Activated T-helper 17 cell treated with anti-CD3 and anti-CD28 coated beads, Interleukin-2, amount 50 U/mL, for 72 hours (primary cell): Measurements from ENCODE around the gene OBSCN. TPM values are rescaled to one million over a fixed set of nuclear protein-coding genes. Genes with fewer than 3 reads are reported as not detected.
"Not testable (repeated sequence)": the region's sequence is repeated elsewhere in the genome, so short reads cannot be mapped to it uniquely, and the experiment has no call there.

Experiments
- ATAC-seq: fragments of 150-1000 bp; cut with Tn5 transposase; replicated peaks from 2 replicates; pipeline ENCODE4 v1.10.0; 2021; ENCODE audit warnings: mild to moderate bottlenecking, moderate library complexity
- H3K27ac Mint-ChIP-seq: one replicate; pipeline ENCODE4 v1.8.0; 2022; ENCODE audit warnings: mixed read lengths
- H3K27me3 Mint-ChIP-seq: one replicate; pipeline ENCODE4 v1.8.0; 2022; ENCODE audit warnings: mixed read lengths
- H3K36me3 Mint-ChIP-seq: one replicate; pipeline ENCODE4 v1.8.0; 2022; ENCODE audit warnings: low read depth, mild to moderate bottlenecking, mixed read lengths
- H3K4me1 Mint-ChIP-seq: one replicate; pipeline ENCODE4 v1.8.0; 2022; ENCODE audit warnings: mixed read lengths
- H3K4me3 Mint-ChIP-seq: one replicate; pipeline ENCODE4 v1.8.0; 2022; ENCODE audit warnings: mild to moderate bottlenecking, mixed read lengths
- H3K9me3 Mint-ChIP-seq: one replicate; pipeline ENCODE4 v1.8.0; 2022; ENCODE audit warnings: mixed read lengths
- total RNA-seq, 2 donors: library from RNA; stranded (reverse); gene quantifications; one replicate each; pipeline ENCODE4 v1.2.3, GENCODE V29; 2022

OBSCN gene
- total RNA-seq, 2 donors from 2014 or later = 10.8 to 60.0 TPM

DNA sequence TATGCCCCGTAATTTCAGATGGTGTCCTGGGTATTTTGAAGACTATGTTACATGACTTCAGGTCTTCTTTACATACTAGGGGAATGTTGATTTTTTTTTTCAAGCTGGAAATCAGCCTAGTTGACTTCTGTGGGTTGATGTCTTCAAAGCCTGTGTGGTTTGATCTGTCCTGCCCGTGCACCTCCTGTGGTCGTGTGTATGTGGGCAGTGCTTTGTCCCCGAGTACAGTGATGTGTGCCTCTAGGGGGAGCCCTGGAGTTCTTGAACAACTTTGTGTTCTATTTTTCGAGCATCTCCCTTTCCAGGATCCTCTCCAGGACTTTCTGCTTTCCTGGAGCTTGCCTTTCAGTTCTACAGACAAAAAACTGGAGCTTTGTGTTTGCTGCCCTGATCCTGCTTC lies 28.9 kb downstream of the OBSCN start:
- Mint-ChIP-seq H3K27ac (no peak overlapping the region), H3K9me3 (peaks cover 22% of the 10 kb centered on the region), H3K4me3 (no peak overlapping the region), H3K27me3 (no peaks in the 10 kb centered on the region), H3K4me1 (peaks cover 13% of the 10 kb centered on the region), H3K36me3 (peaks cover 53% of the 10 kb centered on the region)
- peak; percentile 57 for ATAC-seq

DNA sequence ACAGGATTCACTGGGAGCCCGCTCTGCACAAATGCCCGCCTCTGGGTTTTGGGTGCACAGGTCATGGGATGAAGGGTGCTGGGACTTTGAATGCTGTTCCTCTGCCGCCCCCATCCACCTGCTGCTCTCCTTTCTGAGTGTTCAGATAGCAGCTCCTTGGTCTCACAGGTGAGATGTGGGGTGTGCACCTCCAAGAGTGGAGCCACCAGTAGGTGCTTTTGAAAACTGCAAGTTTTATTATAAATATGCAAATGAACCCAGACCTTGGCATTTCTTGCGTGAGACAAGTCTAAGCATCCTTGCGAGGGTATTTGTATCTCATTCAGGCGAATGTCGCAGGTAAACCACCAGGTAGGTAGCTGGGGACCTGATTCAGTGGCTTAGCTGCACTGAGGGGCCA lies 30.2 kb downstream of the OBSCN start:
- Mint-ChIP-seq H3K4me3 (no peak overlapping the region), H3K27me3 (no peaks in the 10 kb centered on the region), H3K9me3 (peaks cover 32% of the 10 kb centered on the region), H3K36me3 (peaks cover 53% of the 10 kb centered on the region), H3K27ac (no peak overlapping the region), H3K4me1 (peaks cover 13% of the 10 kb centered on the region)
- ATAC-seq = no peak

DNA sequence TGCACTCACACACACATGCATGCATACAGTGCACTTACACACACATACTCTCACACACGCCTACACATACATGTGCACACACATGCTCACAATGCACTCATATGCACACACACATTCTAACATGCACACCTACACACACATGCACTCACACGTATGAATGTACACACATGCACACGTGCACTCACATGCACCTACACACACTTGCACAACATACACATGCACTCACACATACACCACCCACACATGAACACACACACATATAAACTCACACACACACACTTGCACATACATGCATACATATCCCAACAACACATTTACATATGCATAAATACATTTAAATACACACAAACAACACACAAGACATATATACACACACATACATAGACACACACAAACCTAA lies 30.6 kb downstream of the OBSCN start:
- H3K4me3 Mint-ChIP-seq = no peak overlapping the region
- H3K9me3 Mint-ChIP-seq = peaks cover 32% of the 10 kb centered on the region
- no peaks in the 10 kb centered on the region for H3K27me3 Mint-ChIP-seq

DNA sequence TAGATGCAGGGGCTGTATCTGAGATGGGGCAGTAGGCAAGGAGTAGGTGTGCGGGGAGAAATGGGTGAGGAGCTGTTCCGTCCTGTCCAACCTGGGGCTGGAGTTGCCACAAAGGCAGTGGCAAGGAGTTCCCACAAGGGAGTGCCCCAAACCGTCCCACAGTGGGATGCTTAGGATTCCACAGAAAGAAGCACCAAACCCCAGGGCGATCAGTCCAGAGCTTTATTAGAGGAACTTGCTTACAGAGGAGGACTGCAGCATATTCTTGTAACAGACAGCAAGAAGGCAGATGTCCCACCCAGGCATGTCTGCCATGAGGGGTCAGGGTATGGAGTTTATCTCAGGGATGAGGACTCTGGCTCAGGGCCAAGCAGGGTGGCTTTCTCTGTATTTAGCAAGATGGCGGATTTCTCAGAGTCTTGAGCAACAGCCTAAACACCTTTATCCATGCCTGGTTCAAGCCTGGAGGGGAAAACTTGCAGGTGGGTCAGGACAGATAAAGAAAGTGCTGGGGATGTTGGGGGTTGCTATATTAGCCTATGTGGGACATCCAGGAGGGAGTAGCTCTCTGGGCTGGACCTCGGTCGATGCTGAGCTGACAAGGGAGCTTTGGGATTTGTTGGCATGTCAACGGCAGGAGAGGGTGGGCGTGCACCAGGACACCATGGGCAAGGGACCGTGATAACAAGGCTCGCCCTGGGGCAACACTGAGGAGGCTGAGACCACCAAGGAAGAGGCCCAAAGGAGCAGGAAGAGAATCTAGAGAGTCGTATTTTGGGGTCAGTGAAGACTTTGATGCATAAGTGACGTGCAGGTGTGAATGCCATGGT lies 32.8 kb downstream of the OBSCN start:
- Mint-ChIP-seq H3K27ac (no peak overlapping the region), H3K9me3 (peaks cover 41% of the 10 kb centered on the region), H3K4me1 (peaks cover 9% of the 10 kb centered on the region), H3K27me3 (no peaks in the 10 kb centered on the region), H3K4me3 (no peak overlapping the region), H3K36me3 (peaks cover 64% of the 10 kb centered on the region)
- no peak for ATAC-seq

More for the DNA sequence above, 30.6 kb downstream of the OBSCN start:
- H3K27ac Mint-ChIP-seq = no peak overlapping the region
- no peak for ATAC-seq
- H3K4me1 Mint-ChIP-seq = peaks cover 13% of the 10 kb centered on the region
- H3K36me3 Mint-ChIP-seq = peaks cover 53% of the 10 kb centered on the region

DNA sequence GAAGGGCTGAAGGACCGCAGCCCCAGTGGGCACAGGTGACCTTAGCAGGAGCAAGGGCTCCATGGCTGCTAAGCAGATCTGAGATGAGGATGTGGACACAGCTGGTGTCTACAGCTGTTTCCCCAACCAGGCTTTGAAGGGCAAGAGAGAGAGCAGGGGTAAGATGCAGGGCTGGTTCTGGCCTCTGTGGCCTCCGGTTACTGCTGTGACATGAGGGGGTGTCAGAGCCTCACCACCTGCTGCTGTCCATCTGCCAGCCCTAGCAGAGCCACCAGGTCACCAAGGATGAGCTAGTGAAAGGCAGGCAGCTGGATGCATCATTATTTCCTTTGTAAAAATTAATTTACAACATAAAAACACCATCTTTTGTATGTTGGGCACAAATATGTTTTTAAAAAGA lies 33.4 kb downstream of the OBSCN start:
- ATAC-seq = no peak
- Mint-ChIP-seq H3K9me3 (peaks cover 46% of the 10 kb centered on the region), H3K4me1 (peaks cover 10% of the 10 kb centered on the region), H3K27me3 (no peaks in the 10 kb centered on the region), H3K4me3 (no peak overlapping the region), H3K36me3 (peaks cover 65% of the 10 kb centered on the region), H3K27ac (no peak overlapping the region)

DNA sequence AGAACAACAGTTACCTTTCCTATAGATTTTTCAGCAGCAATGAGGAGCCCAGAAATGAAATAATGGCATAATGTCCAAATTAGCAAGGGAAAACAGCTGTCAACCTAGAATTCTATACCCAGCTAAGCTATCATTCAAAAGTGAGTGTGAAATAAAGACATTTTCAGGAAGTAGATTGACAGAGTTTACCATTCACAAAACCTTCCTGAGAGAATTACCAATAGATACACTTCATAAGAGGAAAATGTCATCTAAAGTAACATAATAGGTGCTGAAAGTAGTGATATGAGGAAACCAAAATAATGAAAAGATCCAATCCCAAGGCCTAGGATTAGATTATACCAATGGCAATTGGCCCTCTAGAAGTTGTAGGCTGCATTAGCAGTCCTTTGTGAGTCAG lies 34.6 kb downstream of the OBSCN start:
- Mint-ChIP-seq H3K9me3 (peaks cover 45% of the 10 kb centered on the region), H3K4me3 (no peak overlapping the region), H3K4me1 (peaks cover 5% of the 10 kb centered on the region), H3K27me3 (no peaks in the 10 kb centered on the region), H3K27ac (no peak overlapping the region), H3K36me3 (peaks cover 68% of the 10 kb centered on the region)
- ATAC-seq = no peak

DNA sequence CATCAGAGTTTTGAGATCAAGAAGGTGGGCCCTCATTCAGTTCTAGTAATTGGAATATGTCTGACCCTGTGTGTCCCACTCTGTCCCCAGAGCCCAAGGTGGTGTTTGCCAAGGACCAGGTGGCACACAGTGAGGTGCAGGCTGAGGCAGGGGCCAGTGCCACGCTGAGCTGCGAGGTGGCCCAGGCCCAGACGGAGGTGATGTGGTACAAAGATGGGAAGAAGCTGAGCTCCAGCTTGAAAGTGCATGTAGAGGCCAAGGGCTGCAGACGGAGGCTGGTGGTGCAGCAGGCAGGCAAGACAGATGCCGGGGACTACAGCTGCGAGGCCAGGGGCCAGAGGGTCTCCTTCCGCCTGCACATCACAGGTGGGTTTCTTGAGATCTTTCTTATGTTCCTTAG lies 35.2 kb downstream of the OBSCN start:
- Mint-ChIP-seq H3K9me3 (peaks cover 45% of the 10 kb centered on the region), H3K4me3 (no peak overlapping the region), H3K36me3 (peaks cover 70% of the 10 kb centered on the region), H3K27ac (no peak overlapping the region), H3K4me1 (peaks cover 5% of the 10 kb centered on the region), H3K27me3 (no peaks in the 10 kb centered on the region)
- ATAC-seq = no peak

DNA sequence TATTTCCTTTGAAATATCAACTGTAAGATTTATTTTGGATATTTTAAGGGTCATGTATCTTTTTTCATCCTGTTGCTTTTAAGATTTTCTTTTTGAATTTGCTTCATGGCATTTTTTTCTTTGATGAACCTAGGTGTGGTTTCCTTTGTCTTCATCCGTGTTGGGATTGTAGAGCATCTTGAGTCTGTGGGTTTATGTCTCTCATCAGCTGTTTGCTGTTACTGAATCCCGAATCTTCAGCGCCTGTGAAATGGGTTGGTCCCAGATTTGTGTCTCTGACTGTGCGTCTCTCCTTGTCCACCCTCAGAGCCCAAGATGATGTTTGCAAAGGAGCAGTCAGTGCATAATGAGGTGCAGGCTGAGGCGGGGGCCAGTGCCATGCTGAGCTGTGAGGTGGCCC lies 36.1 kb downstream of the OBSCN start:
- not testable (repeated sequence) for H3K27me3 Mint-ChIP-seq, H3K4me3 Mint-ChIP-seq, H3K27ac Mint-ChIP-seq, H3K4me1 Mint-ChIP-seq, ATAC-seq
- peaks cover 75% of the 10 kb centered on the region for H3K36me3 Mint-ChIP-seq
- H3K9me3 Mint-ChIP-seq = peaks cover 45% of the 10 kb centered on the region

DNA sequence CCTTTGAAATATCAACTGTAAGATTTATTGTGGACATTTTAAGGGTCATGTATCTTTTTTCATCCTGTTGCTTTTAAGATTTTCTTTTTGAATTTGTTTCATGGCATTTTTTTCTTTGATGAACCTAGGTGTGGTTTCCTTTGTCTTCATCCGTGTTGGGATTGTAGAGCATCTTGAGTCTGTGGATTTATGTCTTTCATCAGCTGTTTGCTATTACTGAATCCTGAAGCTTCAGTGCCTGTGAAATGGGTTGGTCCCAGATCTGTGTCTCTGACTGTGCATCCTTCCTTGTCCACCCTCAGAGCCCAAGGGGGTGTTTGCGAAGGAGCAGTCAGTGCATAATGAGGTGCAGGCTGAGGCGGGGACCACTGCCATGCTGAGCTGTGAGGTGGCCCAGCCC lies 37.3 kb downstream of the OBSCN start:
- H3K9me3 Mint-ChIP-seq = peaks cover 45% of the 10 kb centered on the region
- H3K27ac Mint-ChIP-seq = no peak overlapping the region
- H3K27me3 Mint-ChIP-seq = no peaks in the 10 kb centered on the region
- no peak overlapping the region for H3K4me3 Mint-ChIP-seq
- no peak for ATAC-seq
- H3K36me3 Mint-ChIP-seq = peaks cover 77% of the 10 kb centered on the region
- peaks cover 5% of the 10 kb centered on the region for H3K4me1 Mint-ChIP-seq

DNA sequence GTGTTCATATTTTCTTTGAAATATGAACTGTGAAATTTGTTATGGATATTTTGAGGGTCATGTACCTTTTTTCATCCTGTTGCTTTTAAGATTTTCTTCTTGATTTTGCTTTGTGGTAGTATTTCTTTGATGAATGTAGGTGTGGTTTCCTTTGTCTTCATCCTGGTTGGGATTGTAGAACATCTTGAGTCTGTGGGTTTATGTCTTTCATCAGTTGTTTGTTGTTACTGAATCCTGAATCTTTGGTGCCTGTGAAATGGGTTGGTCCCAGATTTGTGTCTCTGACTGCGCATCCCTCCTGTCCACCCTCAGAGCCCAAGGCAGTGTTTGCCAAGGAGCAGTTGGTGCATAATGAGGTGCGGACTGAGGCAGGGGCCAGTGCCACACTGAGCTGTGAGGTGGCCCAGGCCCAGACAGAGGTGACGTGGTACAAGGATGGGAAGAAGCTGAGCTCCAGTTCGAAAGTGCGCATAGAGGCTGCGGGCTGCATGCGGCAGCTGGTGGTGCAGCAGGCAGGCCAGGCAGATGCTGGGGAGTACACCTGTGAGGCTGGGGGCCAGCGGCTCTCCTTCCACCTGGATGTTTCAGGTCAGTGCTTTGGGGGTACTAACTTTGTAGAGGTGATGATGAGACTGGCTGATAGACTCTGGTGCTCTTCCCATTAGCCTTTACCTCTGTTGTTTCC lies 38.5 kb downstream of the OBSCN start:
- peaks cover 39% of the 10 kb centered on the region for H3K9me3 Mint-ChIP-seq
- H3K4me3 Mint-ChIP-seq = no peak overlapping the region
- H3K27me3 Mint-ChIP-seq = no peaks in the 10 kb centered on the region
- H3K36me3 Mint-ChIP-seq = peaks cover 69% of the 10 kb centered on the region
- no peak overlapping the region for H3K27ac Mint-ChIP-seq
- peaks cover 5% of the 10 kb centered on the region for H3K4me1 Mint-ChIP-seq
- no peak for ATAC-seq

DNA sequence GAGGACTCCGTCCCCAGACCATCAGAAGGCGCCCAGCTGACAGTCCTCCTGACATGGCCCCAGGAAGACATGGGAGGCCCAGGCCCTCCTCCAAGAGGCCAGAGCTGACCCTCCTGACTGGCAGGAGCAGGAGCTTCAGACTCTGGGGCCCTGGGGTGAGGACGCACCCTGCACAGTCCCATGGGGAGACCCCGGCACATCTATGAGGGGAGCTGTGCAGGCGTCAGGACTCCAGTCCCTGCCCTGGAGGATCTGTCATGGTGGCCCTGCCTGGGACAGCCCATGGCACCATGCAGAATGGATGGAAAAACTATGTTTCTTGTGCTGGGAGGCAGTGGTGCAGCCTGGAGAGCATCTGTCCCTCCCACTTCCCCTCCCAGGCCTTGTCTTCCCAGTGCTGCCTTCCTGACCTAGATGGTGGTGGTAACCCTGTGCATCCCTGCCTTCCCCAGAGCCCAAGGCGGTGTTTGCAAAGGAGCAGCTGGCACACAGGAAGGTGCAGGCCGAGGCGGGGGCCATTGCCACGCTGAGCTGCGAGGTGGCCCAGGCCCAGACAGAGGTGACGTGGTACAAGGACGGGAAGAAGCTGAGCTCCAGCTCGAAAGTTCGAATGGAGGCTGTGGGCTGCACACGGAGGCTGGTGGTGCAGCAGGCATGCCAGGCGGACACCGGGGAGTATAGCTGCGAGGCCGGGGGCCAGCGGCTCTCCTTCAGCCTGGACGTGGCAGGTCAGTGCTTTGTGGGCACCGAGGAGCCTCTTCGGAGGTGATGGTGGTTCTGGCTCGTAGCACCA lies 41.9 kb downstream of the OBSCN start:
- peaks cover 17% of the 10 kb centered on the region for H3K9me3 Mint-ChIP-seq

DNA sequence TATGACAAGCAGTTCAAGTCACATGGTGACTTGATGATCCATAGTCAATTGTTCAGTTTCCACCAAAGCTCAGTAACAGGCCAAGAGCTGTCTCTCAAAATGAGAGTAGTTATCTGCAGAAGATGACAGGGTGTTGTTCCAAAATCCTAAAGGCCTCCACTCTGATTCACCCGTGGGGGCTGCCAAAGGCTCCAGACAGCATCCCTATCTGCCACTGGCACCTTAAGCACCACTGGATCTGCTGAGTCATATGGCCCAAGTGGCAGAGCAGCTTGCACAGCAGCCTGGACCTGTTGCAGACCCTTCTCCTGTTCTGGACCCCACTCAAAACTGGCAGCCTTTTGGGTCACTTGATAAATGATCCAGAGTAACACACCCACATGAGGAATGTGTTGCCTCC lies 44.6 kb downstream of the OBSCN start:
- H3K36me3 Mint-ChIP-seq = peaks cover 26% of the 10 kb centered on the region
- ATAC-seq, H3K4me3 Mint-ChIP-seq, H3K27me3 Mint-ChIP-seq, H3K4me1 Mint-ChIP-seq, H3K9me3 Mint-ChIP-seq, H3K27ac Mint-ChIP-seq: not testable (repeated sequence)

More for the DNA sequence above, 41.9 kb downstream of the OBSCN start:
- ATAC-seq = no peak
- Mint-ChIP-seq H3K4me3 (no peak overlapping the region), H3K4me1 (peaks cover 5% of the 10 kb centered on the region), H3K27me3 (no peaks in the 10 kb centered on the region), H3K27ac (no peak overlapping the region), H3K36me3 (peaks cover 47% of the 10 kb centered on the region)

DNA sequence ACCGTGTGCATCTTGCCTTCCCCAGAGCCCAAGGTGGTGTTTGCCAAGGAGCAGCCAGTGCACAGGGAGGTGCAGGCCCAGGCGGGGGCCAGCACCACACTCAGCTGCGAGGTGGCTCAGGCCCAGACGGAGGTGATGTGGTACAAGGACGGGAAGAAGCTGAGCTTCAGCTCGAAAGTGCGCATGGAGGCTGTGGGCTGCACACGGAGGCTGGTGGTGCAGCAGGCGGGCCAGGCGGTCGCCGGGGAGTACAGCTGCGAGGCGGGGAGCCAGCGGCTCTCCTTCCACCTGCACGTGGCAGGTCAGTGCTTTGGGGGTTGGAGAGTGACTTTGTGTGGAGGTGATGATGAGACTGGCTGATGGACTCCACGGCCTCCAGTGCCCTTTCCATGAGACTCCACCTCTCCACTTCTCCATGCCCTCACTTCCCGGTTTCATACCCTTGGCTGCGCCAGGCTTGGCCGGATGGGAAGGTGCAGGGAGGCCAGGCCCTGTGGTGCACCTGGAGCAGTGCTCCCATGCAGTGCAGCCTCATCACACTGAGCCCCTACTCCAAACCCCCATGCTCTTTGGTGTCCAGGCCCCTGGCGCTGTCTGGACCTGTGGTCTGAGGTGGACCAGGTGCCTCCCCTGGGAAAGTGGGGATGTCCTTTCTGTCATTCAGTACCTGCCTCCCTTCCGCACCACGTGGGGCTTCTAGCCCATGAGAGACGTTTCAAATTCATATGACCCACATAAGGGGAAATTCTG lies 49.0 kb downstream of the OBSCN start:
- Mint-ChIP-seq H3K4me3 (no peak overlapping the region), H3K36me3 (peaks cover 21% of the 10 kb centered on the region), H3K4me1 (no peaks in the 10 kb centered on the region), H3K9me3 (no peaks in the 10 kb centered on the region), H3K27ac (no peak overlapping the region), H3K27me3 (no peaks in the 10 kb centered on the region)
- no peak for ATAC-seq

DNA sequence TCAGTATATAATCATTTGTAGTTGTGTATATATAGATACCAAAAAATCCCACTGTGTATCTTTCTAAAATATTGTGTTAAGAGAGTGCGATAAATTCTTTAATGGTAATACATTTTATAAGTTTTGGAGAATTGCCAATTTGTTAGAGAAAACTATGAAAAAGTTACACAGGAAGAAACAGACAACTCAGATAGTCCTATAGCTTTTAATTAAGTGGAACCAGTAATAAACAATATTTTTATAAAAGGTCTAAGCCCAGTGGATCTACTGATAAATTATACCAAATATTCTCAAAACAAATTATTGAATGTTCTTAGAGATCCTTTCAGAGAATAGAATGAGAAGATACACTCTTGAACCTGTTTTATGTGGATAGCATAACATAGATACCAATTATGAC lies 50.6 kb downstream of the OBSCN start:
- Mint-ChIP-seq H3K27ac (no peak overlapping the region), H3K4me1 (no peaks in the 10 kb centered on the region), H3K4me3 (no peak overlapping the region), H3K27me3 (no peaks in the 10 kb centered on the region), H3K36me3 (peaks cover 14% of the 10 kb centered on the region), H3K9me3 (no peaks in the 10 kb centered on the region)
- ATAC-seq = no peak
